Neural crest cell (in vitro differentiated cells): Measurements from ENCODE around the gene UBE2V1. TPM values are rescaled to one million over a fixed set of nuclear protein-coding genes. Genes with fewer than 3 reads are reported as not detected.

Source experiments
- DNase-seq: peaks from one replicate; pipeline ENCODE4 v3.0.0; 2021; ENCODE audit warnings: low read depth, mixed read lengths, low spot score
- H3K27ac Mint-ChIP-seq: one replicate; pipeline ENCODE4 v1.8.0; 2021; ENCODE audit warnings: mild to moderate bottlenecking, mixed read lengths; ENCODE audit not compliant: unreplicated experiment
- H3K27me3 Mint-ChIP-seq: 2 replicates; pipeline ENCODE4 v1.8.0; 2021; ENCODE audit warnings: low read depth, mild to moderate bottlenecking, mixed read lengths
- H3K36me3 Mint-ChIP-seq: 2 replicates; pipeline ENCODE4 v1.8.0; 2021; ENCODE audit warnings: low read depth, mild to moderate bottlenecking, mixed read lengths
- H3K4me1 Mint-ChIP-seq: 2 replicates; pipeline ENCODE4 v1.8.0; 2021; ENCODE audit warnings: mixed read lengths
- H3K4me3 Mint-ChIP-seq: one replicate; pipeline ENCODE4 v1.8.0; 2021; ENCODE audit warnings: mild to moderate bottlenecking, mixed read lengths
- H3K9me3 Mint-ChIP-seq: 2 replicates; pipeline ENCODE4 v1.8.0; 2021; ENCODE audit warnings: mixed read lengths
- total RNA-seq: library from RNA; stranded (reverse); gene quantifications from 2 replicates; pipeline ENCODE4 v1.2.1, GENCODE V29; 2021
- TF ChIP-seq, protein P1 (sequence below): fragments of 200-600 bp; sonication (generic); conservative IDR thresholded peaks from 2 replicates; pipeline ENCODE4 v1.5.0; 2021; ENCODE audit warnings: antibody characterized with exemption, mild to moderate bottlenecking

The UBE2V1 gene
- total RNA-seq, 1 donor from 2014 or later: 147 TPM

DNA sequence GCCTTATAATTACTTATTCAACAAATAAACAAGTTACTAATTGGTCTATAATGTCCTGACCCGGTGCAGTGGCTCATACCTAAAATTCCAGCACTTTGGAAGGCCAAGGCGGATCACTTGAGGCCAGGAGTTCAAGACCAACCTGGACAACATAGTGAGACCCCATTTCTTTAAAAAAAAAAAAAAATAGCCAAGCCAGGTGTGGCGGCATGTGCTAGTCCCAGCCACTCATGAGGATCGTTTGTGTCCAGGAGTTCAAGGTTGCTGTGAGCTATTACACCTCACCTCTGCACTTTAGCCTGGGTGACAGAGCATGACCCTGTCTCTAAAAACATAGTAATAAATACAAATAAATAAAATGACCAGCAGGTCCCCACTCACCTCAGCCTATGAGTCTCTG lies 9.8 kb upstream of the UBE2V1 start:
- Mint-ChIP-seq H3K27me3 (no peaks in the 10 kb centered on the region), H3K27ac (no peak overlapping the region), H3K9me3 (no peaks in the 10 kb centered on the region), H3K4me3 (no peak overlapping the region), H3K36me3 (peaks cover 10% of the 10 kb centered on the region), H3K4me1 (no peaks in the 10 kb centered on the region)
- TF ChIP-seq, protein P1, sequence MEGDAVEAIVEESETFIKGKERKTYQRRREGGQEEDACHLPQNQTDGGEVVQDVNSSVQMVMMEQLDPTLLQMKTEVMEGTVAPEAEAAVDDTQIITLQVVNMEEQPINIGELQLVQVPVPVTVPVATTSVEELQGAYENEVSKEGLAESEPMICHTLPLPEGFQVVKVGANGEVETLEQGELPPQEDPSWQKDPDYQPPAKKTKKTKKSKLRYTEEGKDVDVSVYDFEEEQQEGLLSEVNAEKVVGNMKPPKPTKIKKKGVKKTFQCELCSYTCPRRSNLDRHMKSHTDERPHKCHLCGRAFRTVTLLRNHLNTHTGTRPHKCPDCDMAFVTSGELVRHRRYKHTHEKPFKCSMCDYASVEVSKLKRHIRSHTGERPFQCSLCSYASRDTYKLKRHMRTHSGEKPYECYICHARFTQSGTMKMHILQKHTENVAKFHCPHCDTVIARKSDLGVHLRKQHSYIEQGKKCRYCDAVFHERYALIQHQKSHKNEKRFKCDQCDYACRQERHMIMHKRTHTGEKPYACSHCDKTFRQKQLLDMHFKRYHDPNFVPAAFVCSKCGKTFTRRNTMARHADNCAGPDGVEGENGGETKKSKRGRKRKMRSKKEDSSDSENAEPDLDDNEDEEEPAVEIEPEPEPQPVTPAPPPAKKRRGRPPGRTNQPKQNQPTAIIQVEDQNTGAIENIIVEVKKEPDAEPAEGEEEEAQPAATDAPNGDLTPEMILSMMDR: no peak
- no peak for DNase-seq

DNA sequence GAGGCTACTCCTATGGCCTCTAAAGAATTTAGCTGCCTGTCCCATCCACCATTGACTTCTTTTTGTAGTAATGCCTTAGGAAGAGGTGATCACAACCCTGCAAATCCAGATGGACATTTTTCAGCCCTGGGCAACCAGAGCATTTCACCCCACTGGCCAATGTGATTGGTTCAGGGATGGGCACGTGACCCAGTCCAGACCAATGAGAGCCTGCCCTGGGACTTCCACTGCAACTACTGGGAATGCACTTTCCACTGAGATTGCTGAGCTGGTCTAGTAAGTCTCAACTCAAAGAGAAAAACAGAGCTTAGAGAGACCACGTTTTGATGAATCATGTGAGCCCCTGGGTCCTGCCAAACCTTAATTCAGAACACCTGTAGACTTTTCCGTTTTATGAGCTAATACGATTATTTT lies 8.9 kb upstream of the UBE2V1 start:
- H3K27me3 Mint-ChIP-seq: no peaks in the 10 kb centered on the region
- peaks cover 10% of the 10 kb centered on the region for H3K36me3 Mint-ChIP-seq
- TF ChIP-seq, protein P1: no peak
- H3K27ac Mint-ChIP-seq: no peak overlapping the region
- DNase-seq: no peak
- no peaks in the 10 kb centered on the region for H3K9me3 Mint-ChIP-seq
- H3K4me3 Mint-ChIP-seq: no peak overlapping the region
- H3K4me1 Mint-ChIP-seq: no peaks in the 10 kb centered on the region

DNA sequence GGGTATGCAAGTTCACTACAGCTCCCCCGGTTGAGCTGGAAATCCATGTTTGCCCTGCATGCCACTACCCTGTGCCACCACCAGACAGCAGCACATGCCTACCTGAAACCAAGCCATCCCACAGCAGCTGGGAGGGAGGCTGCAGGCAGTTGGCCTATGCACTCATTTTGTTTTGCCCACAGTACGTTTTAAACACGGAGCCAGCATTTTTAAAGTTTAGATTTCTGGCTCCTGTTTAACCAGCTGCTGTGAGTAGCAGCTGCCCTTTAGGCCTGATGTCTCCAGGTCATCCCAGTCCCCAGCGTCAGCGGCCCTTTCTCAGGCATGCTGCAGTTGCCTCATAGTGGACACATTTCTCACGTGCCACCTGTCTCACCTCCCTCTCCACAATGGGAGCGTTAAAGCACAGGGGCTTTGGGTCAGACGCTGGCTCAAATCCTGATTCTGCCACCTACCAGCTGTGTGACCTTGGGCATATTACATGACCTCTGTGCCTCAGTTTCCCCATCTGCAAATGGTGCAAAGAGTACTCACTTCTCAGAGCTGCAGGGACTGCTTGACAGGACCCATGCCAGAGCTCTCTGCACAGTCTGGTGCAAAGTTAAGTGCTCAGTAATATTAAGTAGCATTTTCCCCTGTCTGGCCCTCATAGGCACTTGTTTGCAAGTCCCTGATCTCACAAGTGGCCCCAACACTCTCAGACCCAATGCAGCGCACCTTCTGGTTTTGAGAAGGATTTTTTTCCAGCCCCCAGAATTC lies 8.2 kb upstream of the UBE2V1 start:
- Mint-ChIP-seq H3K9me3 (no peaks in the 10 kb centered on the region), H3K4me3 (peak overlapping the region; percentile 34), H3K27ac (no peak overlapping the region), H3K27me3 (no peaks in the 10 kb centered on the region), H3K36me3 (peaks cover 10% of the 10 kb centered on the region), H3K4me1 (peaks cover 2% of the 10 kb centered on the region)
- TF ChIP-seq, protein P1: peak; percentile 66
- no peak for DNase-seq

DNA sequence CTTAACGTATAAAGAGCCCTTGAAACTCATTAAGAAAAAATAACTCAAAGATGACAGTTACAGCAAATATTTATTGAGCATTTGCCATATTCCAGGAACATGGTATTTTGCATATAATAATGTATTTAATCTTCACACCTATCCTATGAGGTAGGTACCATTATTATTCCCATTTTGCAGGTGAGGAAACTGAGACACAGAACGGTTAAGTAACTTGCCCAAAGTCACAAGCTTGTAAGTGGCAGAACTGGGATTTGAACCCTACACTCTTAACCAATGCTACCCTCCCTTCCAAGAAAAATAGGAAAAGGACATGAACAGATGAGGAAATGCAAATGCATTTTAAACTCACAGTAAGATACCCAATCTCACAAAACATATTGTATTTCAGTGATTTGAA lies 5.3 kb upstream of the UBE2V1 start:
- H3K9me3 Mint-ChIP-seq: no peaks in the 10 kb centered on the region
- H3K4me1 Mint-ChIP-seq: peaks cover 25% of the 10 kb centered on the region
- no peak overlapping the region for H3K27ac Mint-ChIP-seq
- no peaks in the 10 kb centered on the region for H3K27me3 Mint-ChIP-seq
- TF ChIP-seq, protein P1: no peak
- H3K4me3 Mint-ChIP-seq: peak overlapping the region; percentile 67
- peaks cover 6% of the 10 kb centered on the region for H3K36me3 Mint-ChIP-seq
- no peak for DNase-seq

DNA sequence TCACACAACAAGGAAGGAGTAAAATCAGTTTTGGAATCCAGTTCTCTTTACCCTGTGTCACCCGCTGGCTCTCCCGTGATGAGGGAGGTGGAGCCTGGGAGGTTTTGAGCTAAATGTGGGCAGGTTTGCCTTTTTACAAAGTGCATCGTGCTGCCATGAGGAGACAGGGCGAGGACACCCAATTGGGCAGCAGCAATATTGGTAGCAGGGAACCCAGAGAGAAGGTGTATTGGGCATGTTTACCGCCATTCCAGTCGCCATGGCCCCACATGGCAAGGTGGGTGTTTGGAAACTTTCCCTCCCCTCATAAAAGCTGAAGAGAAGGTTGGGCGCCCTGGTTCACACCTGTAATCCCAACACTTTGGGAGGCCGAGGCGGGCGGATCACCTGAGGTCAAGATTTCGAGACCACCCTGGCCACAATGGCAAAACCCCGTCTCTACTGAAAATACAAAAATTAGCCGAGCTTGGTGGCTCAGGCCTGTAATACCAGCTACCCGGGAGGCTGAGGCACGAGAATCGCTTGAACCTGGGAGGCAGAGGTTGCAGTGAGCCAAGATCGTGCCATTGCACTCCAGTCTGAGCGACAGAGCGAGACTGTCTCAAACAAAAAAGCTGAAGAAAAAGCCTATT lies 3.5 kb upstream of the UBE2V1 start:
- no peaks in the 10 kb centered on the region for H3K9me3 Mint-ChIP-seq
- TF ChIP-seq, protein P1: no peak
- no peaks in the 10 kb centered on the region for H3K27me3 Mint-ChIP-seq
- H3K4me1 Mint-ChIP-seq: peaks cover 38% of the 10 kb centered on the region
- peak overlapping the region; percentile 88 for H3K4me3 Mint-ChIP-seq
- no peak overlapping the region for H3K27ac Mint-ChIP-seq
- H3K36me3 Mint-ChIP-seq: no peaks in the 10 kb centered on the region
- DNase-seq: no peak
